ENCODE results near the gene WWOX.

The WWOX gene

DNA sequence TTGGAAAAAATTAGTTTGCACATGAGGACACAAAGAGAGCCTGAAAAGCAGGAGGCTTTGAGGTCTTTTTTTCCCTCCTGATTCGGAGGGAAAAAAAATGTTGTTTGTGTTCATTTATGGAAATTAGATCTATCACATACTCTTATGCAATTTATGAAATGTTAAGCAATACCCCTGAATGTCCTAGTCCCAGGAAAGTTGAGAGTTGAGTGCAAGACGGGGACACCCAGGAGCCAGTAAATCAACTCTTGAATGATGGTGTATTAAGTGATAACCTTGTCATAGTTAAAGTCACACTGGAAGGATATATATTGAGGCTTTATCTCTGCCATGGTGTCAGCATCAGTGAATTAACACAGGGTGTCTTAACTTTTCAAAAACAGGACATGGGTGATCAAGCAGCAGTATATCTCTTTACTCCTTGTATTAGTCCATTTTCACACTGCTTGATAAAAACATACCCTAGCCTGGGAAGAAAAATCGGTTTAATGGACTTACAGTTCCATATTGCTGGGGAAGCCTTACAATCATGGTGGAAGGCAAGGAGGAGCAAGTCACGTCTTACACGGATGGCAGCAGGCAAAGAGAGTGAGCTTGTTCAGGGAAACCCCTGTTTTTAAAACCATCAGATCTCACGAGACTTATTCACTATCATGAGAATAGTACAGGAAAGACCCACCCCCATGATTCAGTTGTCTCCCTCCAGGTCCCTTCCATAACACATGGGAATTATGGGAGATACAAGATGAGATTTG lies 1032.0 kb downstream of the WWOX start:
- DNase-seq = no peak

DNA sequence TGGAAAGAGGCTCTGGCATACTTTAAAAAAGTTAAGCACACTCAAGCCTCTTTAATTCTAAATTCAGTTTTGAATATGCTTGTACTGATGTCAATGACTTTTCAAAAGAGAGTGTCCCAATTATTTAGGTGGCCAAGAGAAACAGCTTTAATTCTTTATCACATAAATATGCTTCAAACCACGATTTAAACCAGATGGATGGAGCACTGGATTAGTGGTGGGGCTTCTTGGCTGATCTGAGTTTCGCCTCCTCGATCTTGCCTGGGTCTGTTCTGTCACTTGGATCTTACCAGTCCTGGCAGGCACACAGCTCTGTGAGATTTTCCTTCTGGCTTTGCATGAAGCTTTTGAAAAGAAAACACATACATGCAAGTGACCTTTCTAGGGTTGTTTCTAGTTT lies 1033.2 kb downstream of the WWOX start:
- DNase-seq = no peak

DNA sequence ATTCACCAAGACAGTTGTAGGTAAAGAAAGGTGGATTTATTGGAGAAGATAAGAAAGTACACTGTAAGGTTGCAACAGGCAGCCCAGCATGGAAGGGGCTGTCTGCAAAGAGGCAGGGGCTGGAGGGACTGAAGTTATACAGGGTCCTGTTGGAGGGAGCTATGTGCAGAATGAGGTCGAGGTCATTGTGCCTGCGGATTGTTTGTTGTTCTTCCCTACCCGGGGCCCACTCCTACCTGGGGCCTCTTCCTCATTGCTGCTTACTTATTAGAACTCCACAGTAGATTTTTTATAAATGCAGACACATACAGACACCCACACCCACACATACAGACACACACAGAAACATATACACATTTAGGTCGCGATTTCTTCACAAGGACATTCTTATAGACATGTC lies 1034.8 kb downstream of the WWOX start:
- DNase-seq = no peak

DNA sequence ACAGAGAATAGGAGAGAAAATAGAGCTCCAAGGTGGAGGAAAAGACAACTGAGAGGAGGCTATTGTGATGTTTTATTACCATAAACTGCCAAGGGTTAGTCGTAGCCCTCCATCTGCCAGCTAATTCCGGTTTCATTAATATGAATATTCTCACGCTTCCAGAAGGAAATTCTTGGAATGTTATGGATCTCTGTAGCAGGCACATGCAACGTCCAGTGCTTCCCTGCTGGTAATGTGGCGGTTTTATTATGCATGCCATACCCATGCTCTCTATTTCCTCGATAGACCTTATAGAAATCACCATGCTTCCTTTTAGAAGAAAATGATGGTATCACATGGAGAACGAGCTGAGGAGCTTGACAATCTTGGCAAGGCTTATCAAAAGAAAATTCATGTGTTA lies 1037.5 kb downstream of the WWOX start:
- DNase-seq = no peak

DNA sequence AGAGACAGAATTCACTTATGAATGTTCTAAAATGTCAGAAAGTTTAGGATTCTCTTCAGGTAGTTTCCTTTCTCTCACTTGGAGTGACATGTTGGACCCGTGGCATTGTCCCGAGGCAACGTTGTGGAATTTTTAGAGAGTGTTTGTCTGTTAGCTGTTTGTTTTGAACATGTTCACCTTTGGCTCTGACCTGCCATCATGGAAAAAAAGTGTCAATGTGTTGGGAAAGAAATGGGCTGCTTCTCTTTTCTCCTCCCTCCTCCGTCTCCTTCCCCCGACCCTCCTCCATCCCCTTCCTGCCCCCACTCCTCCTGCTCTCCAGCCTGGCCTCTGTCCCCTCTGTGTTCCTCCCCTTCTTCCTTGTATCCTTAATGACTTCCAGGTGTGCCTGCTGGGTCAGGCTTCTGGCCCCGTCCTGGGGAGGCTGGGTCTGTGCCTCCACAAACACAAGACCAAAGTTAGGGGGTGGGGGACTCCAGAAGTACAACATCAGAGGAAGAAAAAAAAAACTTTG lies 1038.0 kb downstream of the WWOX start:
- DNase-seq = no peak

DNA sequence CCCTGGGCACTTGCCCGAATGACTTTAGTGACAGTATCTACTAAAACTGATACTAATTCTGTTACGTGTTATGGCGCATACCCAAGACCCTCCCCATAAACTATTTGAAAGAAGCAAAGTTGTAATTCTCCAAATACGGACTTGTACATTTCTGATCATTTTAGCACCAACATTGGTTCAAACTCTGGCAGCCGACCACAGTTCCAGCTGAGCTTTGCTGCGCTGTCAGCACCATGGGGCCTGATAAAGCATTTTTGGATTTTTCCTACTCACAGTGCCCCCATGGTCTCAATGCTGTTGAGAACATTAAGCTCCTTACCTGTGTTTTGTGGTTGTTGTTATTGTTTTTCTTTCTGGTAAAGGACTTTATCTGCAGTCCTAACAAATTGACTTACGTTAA lies 1040.3 kb downstream of the WWOX start:
- DNase-seq = no peak

DNA sequence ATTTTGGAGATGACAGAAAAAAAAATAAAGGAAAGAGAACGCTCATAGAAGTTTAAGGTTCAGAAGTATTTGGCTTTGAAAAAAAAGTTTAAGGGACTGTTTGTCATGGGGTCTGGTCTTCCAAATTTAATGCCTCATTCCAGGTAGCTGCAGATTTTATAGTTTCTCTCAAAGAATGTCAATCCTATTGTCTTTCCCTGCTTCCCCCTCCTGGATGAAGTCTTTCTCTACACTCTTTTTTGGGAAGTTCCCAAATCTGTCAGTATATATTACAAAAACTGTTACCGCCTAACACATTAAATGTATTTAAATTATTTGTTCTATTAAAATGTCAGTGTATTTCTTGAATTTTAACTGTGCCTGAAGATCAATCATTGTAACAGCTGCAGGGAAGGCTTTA lies 1043.6 kb downstream of the WWOX start:
- DNase-seq = no peak

DNA sequence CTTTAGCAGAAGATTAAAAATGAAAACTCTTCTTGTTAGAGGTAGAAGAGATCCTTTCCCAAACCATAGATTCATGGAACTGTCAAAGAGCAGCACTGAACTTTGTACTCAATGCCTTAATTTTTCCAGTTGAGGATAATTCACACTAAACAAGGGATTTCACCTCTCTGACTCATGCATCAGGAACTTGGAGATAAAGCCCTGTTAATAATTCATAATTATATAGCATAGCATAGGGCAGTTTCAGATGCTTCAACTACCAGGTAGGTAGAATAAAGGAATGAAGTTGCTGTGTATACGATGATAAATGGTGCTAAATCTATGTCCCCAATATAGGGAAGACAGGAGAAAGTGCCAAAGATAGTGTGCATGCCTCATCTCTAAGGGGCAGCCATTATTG lies 1050.7 kb downstream of the WWOX start:
- DNase-seq = no peak

DNA sequence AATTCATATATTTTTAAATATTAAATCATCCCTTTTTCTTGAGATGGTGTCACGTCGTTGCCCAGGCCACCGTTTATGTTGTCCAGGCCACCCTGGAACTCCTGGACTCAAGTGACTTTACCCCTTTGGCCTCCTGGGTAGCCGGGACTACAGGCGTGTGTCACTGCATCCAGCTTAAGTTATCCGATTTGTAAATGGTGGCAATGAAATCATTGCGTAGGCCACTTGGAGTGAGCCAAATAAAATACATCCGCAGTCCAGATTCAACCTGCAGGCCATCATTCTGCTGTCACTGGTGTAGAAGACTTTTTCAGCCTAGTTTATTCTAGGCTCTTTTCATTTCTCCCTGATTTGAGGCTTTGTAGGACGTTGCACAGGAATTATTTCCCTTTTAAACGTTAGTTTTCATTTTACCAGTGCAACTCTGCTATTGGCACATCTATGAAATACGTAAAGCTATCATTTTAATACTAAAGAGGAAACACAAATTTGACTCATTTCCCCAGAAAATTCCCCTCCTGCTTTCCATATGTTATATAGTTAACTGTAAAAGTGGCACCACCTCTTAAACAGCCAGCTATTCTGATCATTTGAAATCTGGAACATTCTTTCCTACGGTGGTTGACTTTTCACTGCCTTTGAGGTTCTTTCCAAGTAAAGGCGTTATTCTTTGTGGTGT lies 1051.3 kb downstream of the WWOX start:
- DNase-seq = no peak

DNA sequence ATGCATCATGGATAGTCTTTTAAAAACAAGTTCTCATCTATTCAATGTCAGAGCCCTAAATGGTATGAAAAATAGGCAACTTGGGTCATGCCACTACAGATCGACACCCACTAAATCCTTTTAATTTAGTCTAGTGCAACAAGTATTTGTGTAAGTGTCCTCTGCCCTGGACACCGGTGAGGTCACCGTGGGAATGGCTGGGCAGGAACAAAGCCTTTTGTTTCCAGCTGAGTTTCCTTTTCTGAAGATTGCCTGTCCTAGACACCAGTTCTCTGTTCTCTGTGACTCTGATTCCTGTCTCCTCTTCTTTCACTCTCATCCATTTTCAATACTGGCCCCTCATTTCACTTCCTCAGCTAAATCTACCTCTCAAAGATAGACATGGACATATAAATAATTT lies 1054.6 kb downstream of the WWOX start:
- no peak for DNase-seq

DNA sequence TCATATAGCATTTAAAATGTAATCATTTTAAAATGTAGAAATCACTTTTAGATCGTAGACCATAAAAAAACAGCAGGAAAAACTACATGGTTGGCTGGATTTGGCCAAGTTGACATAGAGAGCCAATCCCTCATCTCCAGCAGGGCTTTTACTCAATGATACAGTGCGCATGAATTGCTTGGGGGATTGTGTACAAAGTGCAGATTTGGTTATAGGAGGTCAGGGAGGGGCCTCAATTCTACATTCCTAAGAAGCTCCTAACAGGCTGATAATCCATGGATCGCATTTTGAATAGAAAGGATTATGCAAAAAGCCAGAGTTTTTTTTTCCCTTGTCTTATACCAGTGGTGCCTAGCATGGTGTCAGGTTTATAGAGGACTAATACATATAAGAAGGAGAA lies 1056.0 kb downstream of the WWOX start:
- no peak for DNase-seq

DNA sequence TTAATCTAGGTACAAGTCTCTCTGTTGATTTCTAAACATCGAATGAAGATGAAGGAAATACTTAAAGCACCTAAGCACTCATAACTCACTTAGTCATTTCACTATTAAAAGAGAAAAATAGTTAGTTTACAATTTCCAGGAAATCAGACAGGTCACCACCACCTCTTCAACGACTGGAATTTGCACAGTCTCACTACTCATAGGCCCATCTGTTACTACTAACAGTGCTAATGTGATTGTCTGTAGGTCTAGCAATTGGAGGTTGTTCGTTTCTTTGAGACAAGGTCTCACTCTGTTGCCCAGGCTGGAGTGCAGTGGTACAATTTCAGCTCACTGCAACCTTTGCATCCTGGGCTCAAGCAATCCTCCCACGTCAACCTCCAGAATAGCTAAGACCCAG lies 1056.5 kb downstream of the WWOX start:
- DNase-seq = peak in 1 of 5 donors; percentile 40

DNA sequence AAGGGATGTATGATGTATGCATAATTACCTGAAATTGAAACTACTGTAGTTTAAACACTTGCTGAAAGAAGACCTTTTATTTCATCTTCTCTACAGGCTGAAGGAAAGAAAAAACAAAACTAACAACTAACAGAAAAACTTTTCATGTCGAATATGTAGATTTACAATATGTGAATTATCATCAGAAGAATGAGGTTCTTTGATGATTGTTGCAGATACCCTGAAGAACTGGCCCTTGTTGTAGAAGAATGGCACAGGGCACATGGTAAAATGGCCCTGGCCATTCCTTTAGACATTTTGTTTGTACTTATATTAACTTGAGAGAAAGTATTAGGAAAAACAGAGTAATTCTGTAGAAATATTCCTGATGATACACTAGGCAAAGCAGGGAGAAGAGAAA lies 1057.3 kb downstream of the WWOX start:
- no peak for DNase-seq

DNA sequence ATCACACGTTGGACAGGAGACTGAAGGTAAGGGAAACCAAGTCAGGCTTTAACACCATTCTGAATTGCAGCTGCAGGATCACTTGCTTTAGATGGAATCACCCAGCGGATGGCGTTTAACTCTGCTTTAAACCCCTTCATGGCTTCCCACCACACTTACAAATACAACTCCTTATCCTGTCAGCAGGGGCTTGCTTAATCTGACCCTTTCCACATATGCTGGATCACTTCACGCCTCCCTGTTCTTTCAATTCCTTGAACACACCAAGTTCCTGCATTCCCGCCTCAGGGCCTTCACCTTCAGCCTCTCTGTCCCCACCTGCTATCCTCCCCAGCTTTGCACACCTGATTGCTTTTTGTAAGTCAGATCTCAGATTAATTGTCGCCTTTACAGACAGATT lies 1058.9 kb downstream of the WWOX start:
- no peak for DNase-seq

DNA sequence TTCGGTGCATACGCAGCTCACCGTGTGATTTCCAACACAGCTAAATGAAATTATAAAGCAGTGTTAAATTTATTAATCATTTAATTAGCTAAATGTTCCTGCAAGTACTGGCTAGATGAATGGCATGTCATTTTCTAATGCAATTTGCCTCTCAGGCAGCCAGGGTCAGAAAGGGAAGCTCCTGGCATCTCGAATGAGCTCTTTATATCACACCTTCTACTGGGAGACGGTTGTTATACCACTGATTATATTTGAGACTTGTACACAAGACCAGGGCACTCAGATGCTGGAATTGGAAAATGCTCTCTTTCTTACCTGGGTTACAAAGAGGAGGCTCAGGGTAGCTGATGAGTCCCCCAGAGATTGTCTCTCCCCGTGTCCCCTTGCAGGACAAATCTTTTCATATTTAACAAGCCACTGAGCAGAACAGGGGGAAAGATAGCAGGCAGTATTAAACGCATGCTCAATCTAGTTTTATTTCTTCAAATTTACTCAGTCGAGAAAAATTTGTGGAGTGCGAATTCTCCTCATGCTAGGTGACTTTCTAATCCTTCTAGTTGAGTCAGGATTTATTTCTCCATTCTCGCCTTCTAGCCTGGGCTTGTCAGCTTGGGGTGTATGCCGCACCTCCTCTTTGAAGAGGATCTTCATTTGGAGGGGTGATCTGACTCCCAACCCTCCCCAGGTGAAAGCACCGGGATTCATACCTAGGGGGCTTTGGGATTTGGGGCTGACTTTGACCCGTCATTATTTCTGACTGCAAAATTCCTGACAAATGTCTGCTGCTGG lies 1060.0 kb downstream of the WWOX start:
- DNase-seq = no peak

DNA sequence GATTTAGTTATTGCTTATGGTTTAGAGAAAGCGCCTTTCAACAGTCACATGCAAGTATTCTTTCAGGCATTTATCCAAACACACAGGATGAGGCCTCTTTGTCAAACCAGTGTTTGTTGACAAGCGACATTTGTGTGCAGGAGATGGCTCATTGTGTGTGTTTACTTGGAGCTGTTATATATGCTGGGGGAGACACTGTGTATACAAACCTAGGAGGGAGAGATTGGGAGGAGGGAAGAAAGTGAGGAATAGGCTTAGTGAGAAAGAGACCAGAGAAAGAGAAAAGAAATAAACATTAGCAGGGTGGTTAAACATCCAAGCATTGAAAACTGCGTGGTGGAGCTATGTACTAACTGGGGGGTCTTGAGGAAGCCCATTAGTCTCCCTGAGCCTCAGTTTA lies 1063.5 kb downstream of the WWOX start:
- DNase-seq = no peak

DNA sequence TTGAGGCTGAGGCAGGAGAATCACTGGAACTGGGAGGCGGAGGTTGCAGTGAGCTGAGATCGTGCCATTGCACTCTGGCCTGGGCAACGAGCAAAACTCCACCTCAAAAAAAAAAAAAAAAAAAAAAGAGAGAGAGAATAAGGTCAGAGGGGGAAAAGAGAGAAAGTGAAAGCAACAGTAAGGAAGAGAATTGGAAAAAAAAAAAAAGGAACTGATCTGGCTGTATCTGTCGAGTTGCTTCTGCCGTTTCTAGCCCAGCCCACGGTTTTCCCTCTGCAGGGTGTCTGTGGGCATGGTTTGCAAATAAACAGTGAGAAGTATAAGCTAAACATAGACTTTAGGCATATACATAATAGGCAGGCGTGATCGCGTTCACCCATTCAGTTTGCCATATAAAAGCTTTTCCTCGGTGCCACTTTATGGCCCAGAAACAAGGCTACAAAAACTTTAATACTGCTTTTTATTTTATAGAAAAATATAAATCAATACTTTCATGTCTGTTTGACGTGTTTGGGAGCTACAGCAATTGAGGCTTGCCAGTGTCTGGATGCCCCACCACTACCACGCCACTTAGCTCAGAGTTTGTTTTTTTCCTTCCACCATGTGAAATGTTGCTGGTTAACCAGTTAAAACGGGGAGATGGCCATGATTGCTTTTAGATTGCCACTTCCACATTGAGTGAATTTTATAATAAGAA lies 1064.4 kb downstream of the WWOX start:
- DNase-seq = no peak

DNA sequence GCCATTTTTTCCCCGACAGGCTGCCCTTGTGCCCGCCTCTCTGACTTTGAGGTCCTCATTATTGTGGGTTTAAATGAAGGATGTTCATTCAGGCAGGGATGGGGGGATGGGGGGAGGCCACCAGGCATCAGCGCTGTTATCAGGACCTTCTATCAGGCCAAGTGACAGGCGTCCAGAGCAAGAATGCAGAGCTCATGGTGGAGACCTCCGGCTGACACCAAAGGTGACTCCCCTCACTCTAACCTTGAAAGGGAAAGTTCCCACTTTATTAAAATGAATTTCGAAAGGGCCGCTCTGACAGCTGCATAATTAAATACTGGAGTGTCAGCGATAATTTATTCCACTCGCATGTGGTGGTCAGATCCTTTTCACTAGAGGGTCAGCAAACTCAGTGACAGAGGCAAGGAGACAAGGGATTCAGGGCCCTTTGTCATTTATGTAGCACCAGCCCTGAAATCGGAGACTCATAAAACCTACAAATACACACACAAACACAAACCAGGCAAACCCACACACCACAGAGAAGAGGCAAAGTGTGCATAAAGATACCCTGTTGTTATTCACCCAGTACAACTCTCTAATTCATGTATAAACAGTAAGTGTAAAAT lies 1065.0 kb downstream of the WWOX start:
- DNase-seq = no peak

DNA sequence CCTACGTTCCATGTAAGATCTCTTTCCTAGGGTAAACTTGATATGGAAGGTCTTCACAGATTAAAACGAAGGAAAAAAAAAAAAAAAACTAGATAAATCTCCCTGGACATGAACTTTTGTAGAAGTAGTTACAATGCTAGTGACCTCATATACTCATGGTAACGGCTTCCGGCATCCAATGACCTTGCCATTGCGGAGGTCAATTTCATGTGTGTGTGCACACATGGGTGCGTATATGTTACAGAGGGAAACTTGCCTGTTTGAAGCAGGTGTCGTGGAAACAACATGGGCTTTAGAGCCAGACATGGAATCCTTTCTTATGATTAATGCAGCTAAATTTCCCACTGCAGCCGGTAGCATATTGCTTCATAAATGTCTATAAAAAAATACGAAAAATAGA lies 1065.6 kb downstream of the WWOX start:
- no peak for DNase-seq

DNA sequence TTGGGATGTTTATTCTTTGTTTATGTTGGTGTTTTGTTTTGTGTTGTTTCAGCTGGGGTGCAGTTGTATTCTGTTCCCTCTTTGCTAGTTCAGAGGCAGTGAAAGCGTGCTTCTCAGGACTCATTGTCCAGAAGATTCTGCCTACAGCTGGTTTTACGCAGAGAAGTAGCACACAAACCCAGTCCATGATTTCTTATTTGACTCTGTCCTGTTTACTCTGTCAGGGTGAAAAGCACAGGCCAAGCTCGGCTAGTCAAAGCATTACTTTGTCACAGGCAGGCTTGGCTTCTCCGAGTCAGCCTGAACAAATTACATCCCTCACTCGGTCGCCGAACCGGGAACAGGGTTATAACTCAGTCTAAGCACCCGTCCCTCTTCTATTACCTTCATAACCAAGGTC lies 1066.1 kb downstream of the WWOX start:
- no peak for DNase-seq

DNA sequence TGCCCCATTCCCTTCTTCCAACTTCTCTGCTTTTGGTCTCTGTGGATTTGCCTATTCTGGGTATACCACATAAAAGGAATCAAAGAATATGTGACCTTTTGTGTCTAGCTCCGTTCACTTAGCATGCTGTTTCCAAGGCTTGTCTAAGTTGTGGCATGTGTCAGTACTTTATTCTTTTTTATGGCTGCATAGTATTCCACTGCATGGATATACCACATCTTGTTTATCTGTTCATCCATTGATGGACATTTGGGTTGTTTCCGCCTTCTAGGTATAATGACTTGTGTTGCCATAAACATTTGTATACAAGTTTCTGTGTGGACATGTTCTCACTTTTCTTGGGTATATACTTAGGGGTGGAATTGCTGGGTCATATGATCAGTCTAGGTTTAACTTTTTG lies 1068.4 kb downstream of the WWOX start:
- no peak for DNase-seq

DNA sequence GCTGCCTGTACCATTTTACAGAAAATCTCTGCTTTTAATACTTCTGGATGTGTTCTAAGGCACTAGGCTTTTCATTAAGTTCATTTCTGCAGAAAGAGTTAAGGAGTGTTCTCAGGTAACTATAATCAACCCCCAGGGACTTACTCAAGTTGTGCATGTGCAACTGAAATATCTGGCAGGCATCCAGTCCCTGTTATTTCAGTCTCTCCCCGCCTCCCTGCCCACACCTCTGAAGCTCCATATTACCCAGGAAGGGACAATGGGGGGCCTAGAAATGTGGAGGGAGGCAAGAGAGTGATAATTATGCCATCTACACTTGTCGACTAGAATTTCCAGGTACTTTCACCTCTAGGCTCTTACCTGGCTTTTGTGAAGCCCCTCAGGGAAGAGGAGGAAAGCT lies 1068.9 kb downstream of the WWOX start:
- no peak for DNase-seq

DNA sequence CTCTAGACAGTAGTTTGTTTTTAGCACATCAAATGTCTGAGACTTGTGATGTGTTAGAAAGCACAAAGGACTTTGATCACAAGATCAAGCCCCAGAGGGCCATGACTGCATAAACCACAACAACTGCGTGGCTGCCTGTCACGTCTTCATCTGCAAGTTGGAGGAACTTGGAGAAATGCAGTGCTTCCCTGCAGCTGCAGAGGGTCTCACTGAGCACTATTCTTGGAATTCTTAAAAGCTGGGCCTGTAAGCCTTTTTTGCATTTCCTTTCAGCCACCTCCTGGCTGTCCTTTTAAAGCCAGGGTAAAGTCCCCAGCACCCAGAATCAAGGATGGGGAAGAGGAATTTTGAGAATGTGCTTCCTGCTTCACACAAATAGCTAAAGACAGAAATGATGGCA lies 1069.8 kb downstream of the WWOX start:
- peak in 1 of 5 donors; percentile 33 for DNase-seq

Data from T-helper 1 cell (primary cell).